ENCODE results near the gene CCDC110.

DNA sequence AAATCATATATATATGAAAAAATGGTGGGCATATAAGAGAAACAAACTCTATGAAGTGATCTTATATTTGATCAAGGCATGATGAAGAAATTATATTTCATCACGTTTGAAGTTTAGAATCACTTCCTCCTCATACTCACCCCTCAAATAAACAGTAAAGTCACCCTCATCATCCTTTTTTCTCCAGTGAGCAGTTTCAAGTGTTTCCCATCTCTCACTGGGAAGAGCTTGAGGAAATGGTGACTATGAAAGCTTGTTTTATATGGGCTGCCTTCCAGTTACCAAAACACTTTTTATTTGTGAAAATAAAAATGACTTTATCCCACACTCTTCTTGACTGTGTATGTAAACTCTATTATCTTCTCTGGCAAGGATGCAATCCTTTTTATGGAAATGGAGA lies 47.0 kb upstream of the CCDC110 start:
- TF ChIP-seq, protein P1, sequence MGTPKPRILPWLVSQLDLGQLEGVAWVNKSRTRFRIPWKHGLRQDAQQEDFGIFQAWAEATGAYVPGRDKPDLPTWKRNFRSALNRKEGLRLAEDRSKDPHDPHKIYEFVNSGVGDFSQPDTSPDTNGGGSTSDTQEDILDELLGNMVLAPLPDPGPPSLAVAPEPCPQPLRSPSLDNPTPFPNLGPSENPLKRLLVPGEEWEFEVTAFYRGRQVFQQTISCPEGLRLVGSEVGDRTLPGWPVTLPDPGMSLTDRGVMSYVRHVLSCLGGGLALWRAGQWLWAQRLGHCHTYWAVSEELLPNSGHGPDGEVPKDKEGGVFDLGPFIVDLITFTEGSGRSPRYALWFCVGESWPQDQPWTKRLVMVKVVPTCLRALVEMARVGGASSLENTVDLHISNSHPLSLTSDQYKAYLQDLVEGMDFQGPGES (IDR thresholded peaks at IDR 0.05; ENCODE audit: low read depth, low read length), result no peak
- TF ChIP-seq, protein P2, sequence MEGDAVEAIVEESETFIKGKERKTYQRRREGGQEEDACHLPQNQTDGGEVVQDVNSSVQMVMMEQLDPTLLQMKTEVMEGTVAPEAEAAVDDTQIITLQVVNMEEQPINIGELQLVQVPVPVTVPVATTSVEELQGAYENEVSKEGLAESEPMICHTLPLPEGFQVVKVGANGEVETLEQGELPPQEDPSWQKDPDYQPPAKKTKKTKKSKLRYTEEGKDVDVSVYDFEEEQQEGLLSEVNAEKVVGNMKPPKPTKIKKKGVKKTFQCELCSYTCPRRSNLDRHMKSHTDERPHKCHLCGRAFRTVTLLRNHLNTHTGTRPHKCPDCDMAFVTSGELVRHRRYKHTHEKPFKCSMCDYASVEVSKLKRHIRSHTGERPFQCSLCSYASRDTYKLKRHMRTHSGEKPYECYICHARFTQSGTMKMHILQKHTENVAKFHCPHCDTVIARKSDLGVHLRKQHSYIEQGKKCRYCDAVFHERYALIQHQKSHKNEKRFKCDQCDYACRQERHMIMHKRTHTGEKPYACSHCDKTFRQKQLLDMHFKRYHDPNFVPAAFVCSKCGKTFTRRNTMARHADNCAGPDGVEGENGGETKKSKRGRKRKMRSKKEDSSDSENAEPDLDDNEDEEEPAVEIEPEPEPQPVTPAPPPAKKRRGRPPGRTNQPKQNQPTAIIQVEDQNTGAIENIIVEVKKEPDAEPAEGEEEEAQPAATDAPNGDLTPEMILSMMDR (IDR thresholded peaks at IDR 0.05), result no peak
- no peak for TF ChIP-seq SMC3 (IDR thresholded peaks at IDR 0.05; ENCODE audit: low read depth, low read length)
- TF ChIP-seq FOXJ3 (CRISPR knock-in tag; IDR thresholded peaks at IDR 0.05), result no peak
- TF ChIP-seq POLR2AphosphoS5 (IDR thresholded peaks at IDR 0.05; ENCODE audit: low read depth, low read length), result no peak
- no peak for TF ChIP-seq YY1 (IDR thresholded peaks at IDR 0.05; ENCODE audit: low read depth)
- TF ChIP-seq TAF1 (IDR thresholded peaks at IDR 0.05; ENCODE audit: borderline replicate concordance, low read depth, low read length), result no peak
- TF ChIP-seq GABPA (IDR thresholded peaks at IDR 0.05; ENCODE audit: low read depth), result no peak
- TF ChIP-seq EZH2phosphoT487 (IDR thresholded peaks at IDR 0.05; ENCODE audit: borderline replicate concordance, low read depth), result no peak
- TF ChIP-seq EP300 (IDR thresholded peaks at IDR 0.05; ENCODE audit: borderline replicate concordance in 1 of 2, low read depth in 1 of 2, low read length in 1 of 2), result no peak
